Memory B cell (primary cell): Measurements from ENCODE around the gene LGALS9.

ENCODE experiments used
- ATAC-seq: fragments of 150-1000 bp; cut with Tn5 transposase; 2 replicates; pipeline ENCODE4 v1.10.0; 2021; ENCODE audit warnings: low read depth, mild to moderate bottlenecking, moderate library complexity
- DNase-seq, 2 donors: peaks; one replicate each; pipeline ENCODE4 v3.0.0; 2022; ENCODE audit warnings: low spot score in 2 of 2
- H3K27ac Mint-ChIP-seq: one replicate; pipeline ENCODE4 v1.8.0; 2022; ENCODE audit warnings: mild to moderate bottlenecking, moderate library complexity, mixed read lengths
- H3K27me3 Mint-ChIP-seq: one replicate; pipeline ENCODE4 v1.8.0; 2022; ENCODE audit warnings: mixed read lengths
- H3K36me3 Mint-ChIP-seq: one replicate; pipeline ENCODE4 v1.8.0; 2022; ENCODE audit warnings: mild to moderate bottlenecking, mixed read lengths
- H3K4me1 Mint-ChIP-seq: one replicate; pipeline ENCODE4 v1.8.0; 2022; ENCODE audit warnings: mixed read lengths
- H3K4me3 Mint-ChIP-seq: one replicate; pipeline ENCODE4 v1.8.0; 2022; ENCODE audit warnings: mild to moderate bottlenecking, moderate library complexity, mixed read lengths
- H3K9me3 Mint-ChIP-seq: one replicate; pipeline ENCODE4 v1.8.0; 2022; ENCODE audit warnings: mixed read lengths

LGALS9 gene

GRCh38 chr17:27597783-27598320 lies 33.1 kb upstream of the LGALS9 start:
- Mint-ChIP-seq H3K4me3 (no peak overlapping the region), H3K36me3 (peaks cover 7% of the 10 kb centered on the region), H3K27me3 (no peaks in the 10 kb centered on the region), H3K4me1 (peaks cover 2% of the 10 kb centered on the region), H3K27ac (no peak overlapping the region), H3K9me3 (no peaks in the 10 kb centered on the region)
- DNase-seq (no peak), ATAC-seq (no peak)

- Mint-ChIP-seq H3K4me1 (peaks cover 2% of the 10 kb centered on the region), H3K9me3 (no peaks in the 10 kb centered on the region), H3K27me3 (no peaks in the 10 kb centered on the region), H3K27ac (no peak overlapping the region), H3K36me3 (peaks cover 7% of the 10 kb centered on the region), H3K4me3 (no peak overlapping the region)
- DNase-seq (no peak), ATAC-seq (no peak)
These were observed 32.5 kb upstream of the LGALS9 start for GRCh38 chr17:27598337-27599050.

GRCh38 chr17:27600471-27600870 lies 30.5 kb upstream of the LGALS9 start:
- peaks cover 3% of the 10 kb centered on the region for H3K36me3 Mint-ChIP-seq
- no peak overlapping the region for H3K4me3 Mint-ChIP-seq

GRCh38 chr17:27601069-27601974 lies 29.7 kb upstream of the LGALS9 start:
- Mint-ChIP-seq H3K4me3 (no peak overlapping the region), H3K27ac (no peak overlapping the region), H3K9me3 (no peaks in the 10 kb centered on the region), H3K27me3 (no peaks in the 10 kb centered on the region), H3K4me1 (peaks cover 2% of the 10 kb centered on the region), H3K36me3 (peaks cover 3% of the 10 kb centered on the region)
- ATAC-seq: peak; percentile 44
- DNase-seq: peak; percentile 83 to 91

More at GRCh38 chr17:27600471-27600870, 30.5 kb upstream of the LGALS9 start:
- Mint-ChIP-seq H3K27ac (no peak overlapping the region), H3K4me1 (peaks cover 2% of the 10 kb centered on the region), H3K27me3 (no peaks in the 10 kb centered on the region), H3K9me3 (no peaks in the 10 kb centered on the region)
- ATAC-seq: no peak
- no peak for DNase-seq

GRCh38 chr17:27601975-27602302 lies 29.0 kb upstream of the LGALS9 start:
- no peaks in the 10 kb centered on the region for H3K9me3 Mint-ChIP-seq
- peaks cover 2% of the 10 kb centered on the region for H3K4me1 Mint-ChIP-seq
- H3K4me3 Mint-ChIP-seq: no peak overlapping the region
- H3K27me3 Mint-ChIP-seq: no peaks in the 10 kb centered on the region
- DNase-seq: no peak
- no peaks in the 10 kb centered on the region for H3K36me3 Mint-ChIP-seq
- no peak overlapping the region for H3K27ac Mint-ChIP-seq
- no peak for ATAC-seq

- peak; percentile 57 for ATAC-seq
These were observed 28.1 kb upstream of the LGALS9 start for GRCh38 chr17:27602721-27603420.

GRCh38 chr17:27603421-27603770 lies 27.6 kb upstream of the LGALS9 start:
- Mint-ChIP-seq H3K4me3 (no peak overlapping the region), H3K4me1 (peaks cover 2% of the 10 kb centered on the region), H3K9me3 (no peaks in the 10 kb centered on the region), H3K36me3 (no peaks in the 10 kb centered on the region), H3K27me3 (no peaks in the 10 kb centered on the region), H3K27ac (no peak overlapping the region)
- ATAC-seq: no peak
- no peak for DNase-seq

More at GRCh38 chr17:27602721-27603420, 28.1 kb upstream of the LGALS9 start:
- no peaks in the 10 kb centered on the region for H3K27me3 Mint-ChIP-seq
- peak; percentile 76 to 77 for DNase-seq
- H3K36me3 Mint-ChIP-seq: no peaks in the 10 kb centered on the region
- no peaks in the 10 kb centered on the region for H3K9me3 Mint-ChIP-seq
- H3K4me3 Mint-ChIP-seq: no peak overlapping the region
- H3K4me1 Mint-ChIP-seq: peaks cover 2% of the 10 kb centered on the region
- no peak overlapping the region for H3K27ac Mint-ChIP-seq

GRCh38 chr17:27603880-27604794 lies 26.9 kb upstream of the LGALS9 start:
- DNase-seq (no peak), ATAC-seq (no peak)
- Mint-ChIP-seq H3K27me3 (no peaks in the 10 kb centered on the region), H3K36me3 (peaks cover 3% of the 10 kb centered on the region), H3K9me3 (no peaks in the 10 kb centered on the region), H3K4me1 (peaks cover 2% of the 10 kb centered on the region), H3K27ac (no peak overlapping the region), H3K4me3 (no peak overlapping the region)

- Mint-ChIP-seq H3K36me3 (peaks cover 6% of the 10 kb centered on the region), H3K4me1 (no peaks in the 10 kb centered on the region), H3K27ac (no peak overlapping the region)
These were observed 25.6 kb upstream of the LGALS9 start for GRCh38 chr17:27605409-27605808.

GRCh38 chr17:27607521-27608091 lies 23.4 kb upstream of the LGALS9 start:
- H3K27me3 Mint-ChIP-seq: no peaks in the 10 kb centered on the region
- H3K4me1 Mint-ChIP-seq: no peaks in the 10 kb centered on the region
- no peaks in the 10 kb centered on the region for H3K9me3 Mint-ChIP-seq
- no peak for DNase-seq
- H3K36me3 Mint-ChIP-seq: peaks cover 9% of the 10 kb centered on the region
- no peak overlapping the region for H3K27ac Mint-ChIP-seq
- no peak for ATAC-seq
- H3K4me3 Mint-ChIP-seq: no peak overlapping the region

More at GRCh38 chr17:27605409-27605808, 25.6 kb upstream of the LGALS9 start:
- Mint-ChIP-seq H3K9me3 (no peaks in the 10 kb centered on the region), H3K27me3 (no peaks in the 10 kb centered on the region), H3K4me3 (no peak overlapping the region)
- no peak for DNase-seq
- ATAC-seq: no peak

- no peak for ATAC-seq
- H3K36me3 Mint-ChIP-seq: peaks cover 11% of the 10 kb centered on the region
These were observed 22.4 kb upstream of the LGALS9 start for GRCh38 chr17:27608328-27609230.

GRCh38 chr17:27609611-27610303 lies 21.2 kb upstream of the LGALS9 start:
- H3K36me3 Mint-ChIP-seq: peaks cover 16% of the 10 kb centered on the region
- no peaks in the 10 kb centered on the region for H3K27me3 Mint-ChIP-seq
- ATAC-seq (no peak), DNase-seq (no peak)
- no peaks in the 10 kb centered on the region for H3K4me1 Mint-ChIP-seq
- no peaks in the 10 kb centered on the region for H3K9me3 Mint-ChIP-seq
- H3K27ac Mint-ChIP-seq: no peak overlapping the region
- H3K4me3 Mint-ChIP-seq: no peak overlapping the region

More at GRCh38 chr17:27608328-27609230, 22.4 kb upstream of the LGALS9 start:
- no peaks in the 10 kb centered on the region for H3K4me1 Mint-ChIP-seq
- H3K4me3 Mint-ChIP-seq: no peak overlapping the region
- DNase-seq: no peak
- no peak overlapping the region for H3K27ac Mint-ChIP-seq
- H3K27me3 Mint-ChIP-seq: no peaks in the 10 kb centered on the region
- no peaks in the 10 kb centered on the region for H3K9me3 Mint-ChIP-seq
